Measurements from ENCODE around the gene HECTD4.
"Not testable (repeated sequence)": the region's sequence is repeated elsewhere in the genome, so short reads cannot be mapped to it uniquely, and the experiment has no call there.

Gene HECTD4

GRCh38 chr12:112112409-112113133 lies 269.7 kb downstream of the HECTD4 start:
- DNase-seq: no peak

- DNase-seq: no peak
These were observed 270.3 kb downstream of the HECTD4 start for GRCh38 chr12:112111931-112112330.

- not testable (repeated sequence) for DNase-seq
These were observed 271.2 kb downstream of the HECTD4 start for GRCh38 chr12:112110787-112111662.
